ENCODE data around the gene HNRNPA1. TPM values are rescaled to one million over a fixed set of nuclear protein-coding genes. Genes with fewer than 3 reads are reported as not detected.

HNRNPA1 gene
- total and polyA plus RNA-seq, 2 donors (not counting 1 experiment from before 2014, with no cell fraction given), result 631 to 1,040 TPM

DNA sequence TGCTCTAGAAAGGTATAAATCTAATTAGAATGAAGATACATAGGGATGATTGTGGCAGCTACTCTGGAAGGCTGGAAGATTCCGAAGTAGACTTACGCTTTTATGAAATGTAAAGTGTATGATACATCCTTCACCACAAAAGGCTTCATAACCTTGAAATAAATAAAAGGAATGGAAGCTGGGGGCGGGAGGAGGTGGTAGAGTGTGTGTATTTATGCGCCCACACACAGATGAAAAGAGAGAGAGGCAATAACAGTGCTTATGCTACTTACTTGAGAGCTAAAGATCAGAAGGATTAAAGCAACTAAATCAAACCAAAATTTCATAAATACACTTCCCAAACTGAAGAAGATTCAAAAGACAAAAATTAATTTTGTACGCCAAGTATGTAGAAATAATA lies 31.0 kb upstream of the HNRNPA1 start:
- H3K4me1 Mint-ChIP-seq, result peaks cover 6% of the 10 kb centered on the region
- Histone ChIP-seq H3K4me2 (replicated peaks; ENCODE audit: low read depth, low read length, poor library complexity, severe bottlenecking) (no peak overlapping the region), H3K9ac (ENCODE audit: low read length) (no peak overlapping the region), H4K20me1 (ENCODE audit: control insufficient read depth, insufficient read depth, low read length, poor library complexity, severe bottlenecking) (no peaks in the 10 kb centered on the region), H3K27ac (ENCODE audit: low read length in 2 of 2) (no peak overlapping the region), H2AFZ (ENCODE audit: insufficient read depth, low read depth, low read length, poor library complexity, severe bottlenecking) (no peak overlapping the region), H3K4me1 (ENCODE audit: control insufficient read depth in 2 of 2, insufficient read depth in 2 of 2, low read length in 2 of 2) (peaks cover 0 to 4% of the 10 kb centered on the region in 2 donors), H3K4me3 (ENCODE audit: control extremely low read depth in 1 of 5, extremely low read depth in 1 of 5, insufficient read depth in 1 of 5, low read depth in 2 of 5, low read length in 4 of 5) (no peak overlapping the region), H3K36me3 (replicated peaks in 1 of 2; ENCODE audit: control extremely low read depth in 1 of 2, control insufficient read depth in 1 of 2, extremely low read depth in 1 of 2, insufficient read depth in 2 of 2, low read length in 1 of 2) (peaks cover 8 to 38% of the 10 kb centered on the region in 2 experiments), H3K27me3 (replicated peaks in 1 of 4; ENCODE audit: control extremely low read depth in 1 of 4, control insufficient read depth in 3 of 4, insufficient read depth in 4 of 4, low read length in 3 of 4) (no peaks in the 10 kb centered on the region), H3K79me2 (ENCODE audit: control insufficient read depth, insufficient read depth, low read length) (peaks cover 48% of the 10 kb centered on the region), H3K9me3 (ENCODE audit: control extremely low read depth in 1 of 3, control insufficient read depth in 2 of 3, insufficient read depth in 1 of 3, low read length in 2 of 3) (no peaks in the 10 kb centered on the region)
- ATAC-seq (ENCODE audit: low read depth) (no peak), DNase-seq (no peak)
- H3K27me3 Mint-ChIP-seq, result no peaks in the 10 kb centered on the region
- ChIA-PET CTCF (interaction anchor here (0.9 to 6.5 kb wide), 4 partner anchors 22 to 118 kb away, joined by 3 to 46 read pairs (median 4); no protein-coding TSS in a partner anchor), POLR2A (no interaction called here)
- WGBS (ENCODE audit: insufficient coverage), result no CpG with 5 or more reads among the region's 5 CpGs
- intact Hi-C loops (cut with micrococcal nuclease), result no loop called here
- TF ChIP-seq EZH2 (IDR thresholded peaks at IDR 0.05; ENCODE audit: borderline replicate concordance, insufficient read depth, low read depth, low read length, poor library complexity, severe bottlenecking), result no peak
- TF ChIP-seq, protein P1, sequence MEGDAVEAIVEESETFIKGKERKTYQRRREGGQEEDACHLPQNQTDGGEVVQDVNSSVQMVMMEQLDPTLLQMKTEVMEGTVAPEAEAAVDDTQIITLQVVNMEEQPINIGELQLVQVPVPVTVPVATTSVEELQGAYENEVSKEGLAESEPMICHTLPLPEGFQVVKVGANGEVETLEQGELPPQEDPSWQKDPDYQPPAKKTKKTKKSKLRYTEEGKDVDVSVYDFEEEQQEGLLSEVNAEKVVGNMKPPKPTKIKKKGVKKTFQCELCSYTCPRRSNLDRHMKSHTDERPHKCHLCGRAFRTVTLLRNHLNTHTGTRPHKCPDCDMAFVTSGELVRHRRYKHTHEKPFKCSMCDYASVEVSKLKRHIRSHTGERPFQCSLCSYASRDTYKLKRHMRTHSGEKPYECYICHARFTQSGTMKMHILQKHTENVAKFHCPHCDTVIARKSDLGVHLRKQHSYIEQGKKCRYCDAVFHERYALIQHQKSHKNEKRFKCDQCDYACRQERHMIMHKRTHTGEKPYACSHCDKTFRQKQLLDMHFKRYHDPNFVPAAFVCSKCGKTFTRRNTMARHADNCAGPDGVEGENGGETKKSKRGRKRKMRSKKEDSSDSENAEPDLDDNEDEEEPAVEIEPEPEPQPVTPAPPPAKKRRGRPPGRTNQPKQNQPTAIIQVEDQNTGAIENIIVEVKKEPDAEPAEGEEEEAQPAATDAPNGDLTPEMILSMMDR (IDR thresholded peaks at IDR 0.05), result no peak
- H3K27ac Mint-ChIP-seq, result no peak overlapping the region
- no peaks in the 10 kb centered on the region for H3K9me3 Mint-ChIP-seq (ENCODE audit: insufficient read depth)
- no peak overlapping the region for H3K4me3 Mint-ChIP-seq

DNA sequence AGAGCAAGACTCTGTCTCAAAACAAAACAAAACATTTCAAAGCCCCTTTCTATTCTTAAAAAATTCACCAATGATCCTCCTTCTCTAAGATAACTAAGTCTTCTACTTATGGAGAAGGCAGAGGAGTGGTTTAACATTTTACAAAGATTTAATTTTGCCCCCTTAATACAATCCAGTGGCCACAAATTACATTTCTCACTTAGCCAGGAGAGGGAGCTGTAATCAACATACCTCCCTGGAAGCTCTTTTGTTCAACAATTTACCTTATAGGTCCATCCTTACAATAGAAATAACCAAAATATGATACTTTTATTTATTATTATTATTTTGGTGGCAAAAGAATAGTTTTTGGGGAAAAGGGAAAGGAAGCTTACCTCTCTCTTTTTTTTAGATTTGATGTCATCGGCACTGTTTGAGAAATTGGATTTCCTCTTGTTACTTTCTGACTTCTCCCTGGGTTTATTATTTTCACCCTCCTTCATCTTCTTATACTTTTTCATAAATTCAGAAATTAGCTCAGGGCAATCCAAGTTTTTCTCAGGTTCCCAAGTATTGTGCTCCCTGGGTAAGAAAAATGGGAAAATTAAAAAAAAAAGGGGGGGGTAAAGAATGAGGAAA lies 28.8 kb upstream of the HNRNPA1 start:
- Mint-ChIP-seq H3K4me3 (no peak overlapping the region), H3K27me3 (no peaks in the 10 kb centered on the region), H3K9me3 (ENCODE audit: insufficient read depth) (no peaks in the 10 kb centered on the region), H3K4me1 (peaks cover 6% of the 10 kb centered on the region), H3K27ac (no peak overlapping the region)
- Histone ChIP-seq H3K79me2 (ENCODE audit: control insufficient read depth, insufficient read depth, low read length) (peaks cover 38% of the 10 kb centered on the region), H2AFZ (ENCODE audit: insufficient read depth, low read depth, low read length, poor library complexity, severe bottlenecking) (no peak overlapping the region), H3K9me3 (ENCODE audit: control extremely low read depth in 1 of 3, control insufficient read depth in 2 of 3, insufficient read depth in 1 of 3, low read length in 2 of 3) (no peaks in the 10 kb centered on the region), H3K4me2 (replicated peaks; ENCODE audit: low read depth, low read length, poor library complexity, severe bottlenecking) (no peak overlapping the region), H3K4me1 (ENCODE audit: control insufficient read depth in 2 of 2, insufficient read depth in 2 of 2, low read length in 2 of 2) (peaks cover 0 to 4% of the 10 kb centered on the region in 2 donors), H4K20me1 (ENCODE audit: control insufficient read depth, insufficient read depth, low read length, poor library complexity, severe bottlenecking) (no peaks in the 10 kb centered on the region), H3K9ac (ENCODE audit: low read length) (no peak overlapping the region), H3K36me3 (replicated peaks in 1 of 2; ENCODE audit: control extremely low read depth in 1 of 2, control insufficient read depth in 1 of 2, extremely low read depth in 1 of 2, insufficient read depth in 2 of 2, low read length in 1 of 2) (peaks cover 9 to 43% of the 10 kb centered on the region in 2 experiments), H3K4me3 (ENCODE audit: control extremely low read depth in 1 of 5, extremely low read depth in 1 of 5, insufficient read depth in 1 of 5, low read depth in 2 of 5, low read length in 4 of 5) (no peak overlapping the region), H3K27me3 (replicated peaks in 1 of 4; ENCODE audit: control extremely low read depth in 1 of 4, control insufficient read depth in 3 of 4, insufficient read depth in 4 of 4, low read length in 3 of 4) (no peaks in the 10 kb centered on the region), H3K27ac (ENCODE audit: low read length in 2 of 2) (no peak overlapping the region)
- DNase-seq (peak; percentile 63), ATAC-seq (ENCODE audit: low read depth) (peak; percentile 56)
- TF ChIP-seq, protein P1 (IDR thresholded peaks at IDR 0.05), result peak; percentile 77
- no peak for TF ChIP-seq EZH2 (IDR thresholded peaks at IDR 0.05; ENCODE audit: borderline replicate concordance, insufficient read depth, low read depth, low read length, poor library complexity, severe bottlenecking)
- ChIA-PET POLR2A (interaction anchor here (0.7 to 1.3 kb wide), 3 partner anchors 8 to 117 kb away, joined by 3 to 9 read pairs (median 5); no protein-coding TSS in a partner anchor), CTCF (interaction anchor here (0.7 to 6.5 kb wide), 33 partner anchors 11 to 188 kb away, joined by 3 to 46 read pairs (median 5); partner anchors contain the start of genes COPZ1, HNRNPA1 and SMUG1)
- intact Hi-C loops (cut with micrococcal nuclease), result loop anchor here (1.0 kb wide), 3 partner anchors 73 to 143 kb away; no protein-coding TSS in a partner anchor
- WGBS (ENCODE audit: insufficient coverage), result no CpG with 5 or more reads among the region's 1 CpG
